Activated naive CD8-positive, alpha-beta T cell treated with anti-CD3 and anti-CD28 coated beads, Interleukin-2, amount 50 U/mL, for 16 hours (primary cell): ENCODE data around the gene AP1M1.
"Not testable (repeated sequence)": the region's sequence is repeated elsewhere in the genome, so short reads cannot be mapped to it uniquely, and the experiment has no call there.

Experiments used
- DNase-seq: peaks from one replicate; pipeline ENCODE4 v3.0.0-alpha.2; 2020; ENCODE audit warnings: low read depth, low spot score

Gene AP1M1

GRCh38 chr19:16197622-16198369, at the start of gene AP1M1:
Gene AP1M1, plus strand, starts transcription at chr19:16197911. Its CDS starts 116 bp downstream, at chr19:16198027.
- peak; percentile 95 for DNase-seq

GRCh38 chr19:16148443-16149229, 49.1 kb upstream of the AP1M1 start:
- DNase-seq = no peak

- DNase-seq = no peak
Observed at GRCh38 chr19:16153582-16154336, 44.0 kb upstream of the AP1M1 start.

- DNase-seq = no peak
Observed at GRCh38 chr19:16154557-16154956, 43.2 kb upstream of the AP1M1 start.

- no peak for DNase-seq
Observed at GRCh38 chr19:16155128-16155527, 42.6 kb upstream of the AP1M1 start.

- no peak for DNase-seq
Observed at GRCh38 chr19:16156904-16157303, 40.8 kb upstream of the AP1M1 start.

GRCh38 chr19:16157601-16158000, 40.1 kb upstream of the AP1M1 start:
- no peak for DNase-seq

GRCh38 chr19:16159655-16160054, 38.1 kb upstream of the AP1M1 start:
- DNase-seq = no peak

GRCh38 chr19:16160445-16160942, 37.2 kb upstream of the AP1M1 start:
- no peak for DNase-seq

GRCh38 chr19:16160943-16161560, 36.7 kb upstream of the AP1M1 start:
- no peak for DNase-seq

GRCh38 chr19:16161840-16162239, 35.9 kb upstream of the AP1M1 start:
- DNase-seq = no peak

- no peak for DNase-seq
Observed at GRCh38 chr19:16164222-16164890, 33.4 kb upstream of the AP1M1 start.

GRCh38 chr19:16166417-16166816, 31.3 kb upstream of the AP1M1 start:
- no peak for DNase-seq

- no peak for DNase-seq
Observed at GRCh38 chr19:16167055-16167454, 30.7 kb upstream of the AP1M1 start.

- no peak for DNase-seq
Observed at GRCh38 chr19:16168465-16169081, 29.1 kb upstream of the AP1M1 start.

GRCh38 chr19:16170134-16170533, 27.6 kb upstream of the AP1M1 start:
- DNase-seq = no peak

- no peak for DNase-seq
Observed at GRCh38 chr19:16175954-16176353, 21.8 kb upstream of the AP1M1 start.

GRCh38 chr19:16178866-16179265, 18.8 kb upstream of the AP1M1 start:
- DNase-seq = not testable (repeated sequence)

GRCh38 chr19:16180611-16181010, 17.1 kb upstream of the AP1M1 start:
- DNase-seq = no peak

- DNase-seq = no peak
Observed at GRCh38 chr19:16184665-16185122, 13.0 kb upstream of the AP1M1 start.
